Epidermal melanocyte (primary cell): ENCODE measurements around the gene RAB5B.

Experiments used
- DNase-seq: peaks from one replicate; pipeline ENCODE4 v3.0.0; 2011; ENCODE audit warnings: low spot score; ENCODE audit not compliant: insufficient read length

The RAB5B gene

GRCh38 chr12:55973599-55974307 lies at the start of gene RAB5B:
RAB5B (plus strand) TSS chr12:55974078; CDS start chr12:55986961, 12,883 bp downstream.
- DNase-seq, result peak; percentile 93

GRCh38 chr12:55925371-55925770 lies 48.5 kb upstream of the RAB5B start:
- no peak for DNase-seq

- DNase-seq, result no peak
Observed at GRCh38 chr12:55925870-55926737, 47.8 kb upstream of the RAB5B start.

GRCh38 chr12:55926738-55927587 lies 46.9 kb upstream of the RAB5B start:
- DNase-seq, result peak; percentile 98

GRCh38 chr12:55927588-55928502 lies 46.0 kb upstream of the RAB5B start, which contains the start of gene PYM1:
PYM1 (minus strand) TSS chr12:55927894; CDS start chr12:55927761, 133 bp downstream.
- peak; percentile 37 for DNase-seq

- DNase-seq, result no peak
Observed at GRCh38 chr12:55929306-55929791, 44.5 kb upstream of the RAB5B start.

GRCh38 chr12:55930771-55931316 lies 43.0 kb upstream of the RAB5B start, which contains the start of gene DGKA:
DGKA (plus strand) TSS chr12:55931162; CDS start chr12:55936504, 5,342 bp downstream.
- DNase-seq, result peak; percentile 59

GRCh38 chr12:55931317-55931779 lies 42.5 kb upstream of the RAB5B start:
- DNase-seq, result no peak

GRCh38 chr12:55931780-55932550 lies 41.9 kb upstream of the RAB5B start:
- no peak for DNase-seq

- no peak for DNase-seq
Observed at GRCh38 chr12:55932551-55932910, 41.3 kb upstream of the RAB5B start.

- no peak for DNase-seq
Observed at GRCh38 chr12:55933169-55933798, 40.6 kb upstream of the RAB5B start.

GRCh38 chr12:55933799-55934742 lies 39.8 kb upstream of the RAB5B start:
- no peak for DNase-seq

GRCh38 chr12:55934773-55935172 lies 39.1 kb upstream of the RAB5B start:
- no peak for DNase-seq

GRCh38 chr12:55935738-55936151 lies 38.1 kb upstream of the RAB5B start:
- DNase-seq, result no peak

GRCh38 chr12:55937981-55938380 lies 35.9 kb upstream of the RAB5B start:
- no peak for DNase-seq

GRCh38 chr12:55938826-55939501 lies 34.9 kb upstream of the RAB5B start:
- no peak for DNase-seq
